Keratinocyte (primary cell): ENCODE measurements around the gene TPM1.

Experiments used
- EZH2 ChIP-seq: IDR thresholded peaks from one replicate; pipeline ENCODE4 v1.6.1; 2012; ENCODE audit warnings: inconsistent platforms, mild to moderate bottlenecking, low read length, moderate library complexity
- TF ChIP-seq, protein P1 (sequence below), 3 experiments: IDR thresholded peaks in 1 of 3; conservative IDR thresholded peaks in 1 of 3; optimal IDR thresholded peaks in 1 of 3; 2 replicates in 2 of 3; 3 replicates in 1 of 3; pipeline versions ENCODE3 to v1.5.1; 2011; ENCODE audit warnings: low read length in 3 of 3, mild to moderate bottlenecking in 3 of 3, moderate library complexity in 2 of 3, control low read depth in 1 of 3, inconsistent platforms in 1 of 3; ENCODE audit not compliant: insufficient read depth in 2 of 3; ENCODE audit errors: extremely low read depth in 1 of 3

GRCh38 chr15:63061975-63062374 lies 19.4 kb downstream of the TPM1 start:
- TF ChIP-seq, protein P1, sequence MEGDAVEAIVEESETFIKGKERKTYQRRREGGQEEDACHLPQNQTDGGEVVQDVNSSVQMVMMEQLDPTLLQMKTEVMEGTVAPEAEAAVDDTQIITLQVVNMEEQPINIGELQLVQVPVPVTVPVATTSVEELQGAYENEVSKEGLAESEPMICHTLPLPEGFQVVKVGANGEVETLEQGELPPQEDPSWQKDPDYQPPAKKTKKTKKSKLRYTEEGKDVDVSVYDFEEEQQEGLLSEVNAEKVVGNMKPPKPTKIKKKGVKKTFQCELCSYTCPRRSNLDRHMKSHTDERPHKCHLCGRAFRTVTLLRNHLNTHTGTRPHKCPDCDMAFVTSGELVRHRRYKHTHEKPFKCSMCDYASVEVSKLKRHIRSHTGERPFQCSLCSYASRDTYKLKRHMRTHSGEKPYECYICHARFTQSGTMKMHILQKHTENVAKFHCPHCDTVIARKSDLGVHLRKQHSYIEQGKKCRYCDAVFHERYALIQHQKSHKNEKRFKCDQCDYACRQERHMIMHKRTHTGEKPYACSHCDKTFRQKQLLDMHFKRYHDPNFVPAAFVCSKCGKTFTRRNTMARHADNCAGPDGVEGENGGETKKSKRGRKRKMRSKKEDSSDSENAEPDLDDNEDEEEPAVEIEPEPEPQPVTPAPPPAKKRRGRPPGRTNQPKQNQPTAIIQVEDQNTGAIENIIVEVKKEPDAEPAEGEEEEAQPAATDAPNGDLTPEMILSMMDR (optimal IDR thresholded peaks at IDR 0.05 in 1 of 3, IDR thresholded peaks at IDR 0.05 in 1 of 3, conservative IDR thresholded peaks at IDR 0.05 in 1 of 3; ENCODE audit: extremely low read depth in 1 of 3, insufficient read depth in 2 of 3, low read length in 3 of 3), result no peak
- no peak for TF ChIP-seq EZH2
